ENCODE data around the gene LIPM.

Gene LIPM

GRCh38 chr10:88840104-88840503 lies 37.6 kb downstream of the LIPM start:
- no peak for DNase-seq (ENCODE audit: low spot score)

GRCh38 chr10:88840881-88841280 lies 38.4 kb downstream of the LIPM start:
- DNase-seq (ENCODE audit: low spot score) = no peak

- no peak for DNase-seq (ENCODE audit: low spot score)
Observed at GRCh38 chr10:88841316-88842111, 39.0 kb downstream of the LIPM start.

GRCh38 chr10:88843171-88843570 lies 40.6 kb downstream of the LIPM start:
- DNase-seq (ENCODE audit: low spot score) = no peak

GRCh38 chr10:88848499-88848898 lies 46.0 kb downstream of the LIPM start:
- DNase-seq (ENCODE audit: low spot score) = no peak

- DNase-seq (ENCODE audit: low spot score) = no peak
Observed at GRCh38 chr10:88849234-88849633, 46.7 kb downstream of the LIPM start.

GRCh38 chr10:88850712-88851111 lies 48.2 kb downstream of the LIPM start:
- no peak for DNase-seq (ENCODE audit: low spot score)

GRCh38 chr10:88851706-88852105 lies 49.2 kb downstream of the LIPM start, which contains the start of gene ANKRD22:
ANKRD22 (minus strand) TSS chr10:88851844; CDS start chr10:88851607, 237 bp downstream.
- peak; percentile 74 for DNase-seq (ENCODE audit: low spot score)

- no peak for DNase-seq (ENCODE audit: low spot score)
Observed at GRCh38 chr10:88852327-88852726, 49.8 kb downstream of the LIPM start.

- no peak for DNase-seq (ENCODE audit: low spot score)
Observed at GRCh38 chr10:88853155-88853881, 50.8 kb downstream of the LIPM start.

GRCh38 chr10:88854684-88855083 lies 52.2 kb downstream of the LIPM start:
- no peak for DNase-seq (ENCODE audit: low spot score)

- DNase-seq (ENCODE audit: low spot score) = no peak
Observed at GRCh38 chr10:88857831-88858230, 55.3 kb downstream of the LIPM start.

- DNase-seq (ENCODE audit: low spot score) = no peak
Observed at GRCh38 chr10:88858491-88858890, 56.0 kb downstream of the LIPM start.

- no peak for DNase-seq (ENCODE audit: low spot score)
Observed at GRCh38 chr10:88861036-88861435, 58.5 kb downstream of the LIPM start.

GRCh38 chr10:88865281-88865876 lies 62.8 kb downstream of the LIPM start:
- no peak for DNase-seq (ENCODE audit: low spot score)

- no peak for DNase-seq (ENCODE audit: low spot score)
Observed at GRCh38 chr10:88866454-88866853, 63.9 kb downstream of the LIPM start.

- DNase-seq (ENCODE audit: low spot score) = no peak
Observed at GRCh38 chr10:88870089-88870488, 67.6 kb downstream of the LIPM start.

Measured in iPS-NIHi11 (cell line).